ENCODE data around the gene ACBD4.

DNA sequence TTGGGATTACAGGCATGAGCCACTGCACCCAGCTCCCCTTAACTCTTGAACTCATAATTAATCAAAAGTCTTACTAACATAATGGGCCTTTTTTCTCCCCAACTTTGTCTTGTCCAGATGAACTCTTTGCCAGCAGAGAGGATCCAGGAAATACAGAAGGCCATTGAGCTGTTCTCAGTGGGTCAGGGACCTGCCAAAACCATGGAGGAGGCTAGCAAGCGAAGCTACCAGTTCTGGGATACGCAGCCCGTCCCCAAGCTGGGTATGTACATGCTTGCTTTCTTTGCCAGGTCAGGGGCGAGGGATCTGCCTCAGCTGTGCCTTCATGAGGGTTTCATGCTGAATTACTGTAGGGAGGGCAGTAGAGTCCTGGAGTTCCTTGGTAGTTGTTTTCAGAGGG lies 49.1 kb upstream of the ACBD4 start:
- TF ChIP-seq ZNF747 (tag by site-specific recombination; IDR thresholded peaks at IDR 0.05) (no peak), ZNF266 (tag by site-specific recombination; IDR thresholded peaks at IDR 0.05; ENCODE audit: low read depth) (no peak), ZNF274 (IDR thresholded peaks at IDR 0.05; ENCODE audit: low read length) (no peak), ZNF274 (tag by site-specific recombination; IDR thresholded peaks at IDR 0.05; ENCODE audit: borderline replicate concordance) (no peak)
- TF ChIP-seq, protein P1, sequence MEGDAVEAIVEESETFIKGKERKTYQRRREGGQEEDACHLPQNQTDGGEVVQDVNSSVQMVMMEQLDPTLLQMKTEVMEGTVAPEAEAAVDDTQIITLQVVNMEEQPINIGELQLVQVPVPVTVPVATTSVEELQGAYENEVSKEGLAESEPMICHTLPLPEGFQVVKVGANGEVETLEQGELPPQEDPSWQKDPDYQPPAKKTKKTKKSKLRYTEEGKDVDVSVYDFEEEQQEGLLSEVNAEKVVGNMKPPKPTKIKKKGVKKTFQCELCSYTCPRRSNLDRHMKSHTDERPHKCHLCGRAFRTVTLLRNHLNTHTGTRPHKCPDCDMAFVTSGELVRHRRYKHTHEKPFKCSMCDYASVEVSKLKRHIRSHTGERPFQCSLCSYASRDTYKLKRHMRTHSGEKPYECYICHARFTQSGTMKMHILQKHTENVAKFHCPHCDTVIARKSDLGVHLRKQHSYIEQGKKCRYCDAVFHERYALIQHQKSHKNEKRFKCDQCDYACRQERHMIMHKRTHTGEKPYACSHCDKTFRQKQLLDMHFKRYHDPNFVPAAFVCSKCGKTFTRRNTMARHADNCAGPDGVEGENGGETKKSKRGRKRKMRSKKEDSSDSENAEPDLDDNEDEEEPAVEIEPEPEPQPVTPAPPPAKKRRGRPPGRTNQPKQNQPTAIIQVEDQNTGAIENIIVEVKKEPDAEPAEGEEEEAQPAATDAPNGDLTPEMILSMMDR (tag by site-specific recombination; IDR thresholded peaks at IDR 0.05): no peak

All from HEK293 (cell line).